D721Med (cell line): ENCODE results near the gene GAREM2.

ENCODE experiments used
- DNase-seq: peaks from one replicate; pipeline ENCODE4 v3.0.0; 2011; ENCODE audit warnings: low spot score; ENCODE audit not compliant: insufficient read length
- FAIRE-seq: peaks from 2 replicates; lab custom pipeline; 2011; peaks lifted over from hg19 to GRCh38; lab: Jason Lieb, UNC
- TF ChIP-seq, protein P1 (sequence below): IDR thresholded peaks from 2 replicates; pipeline ENCODE4 v1.5.1; 2012; ENCODE audit warnings: mild to moderate bottlenecking, control low read depth; ENCODE audit not compliant: insufficient read depth; ENCODE audit errors: missing control alignments

The GAREM2 gene

DNA sequence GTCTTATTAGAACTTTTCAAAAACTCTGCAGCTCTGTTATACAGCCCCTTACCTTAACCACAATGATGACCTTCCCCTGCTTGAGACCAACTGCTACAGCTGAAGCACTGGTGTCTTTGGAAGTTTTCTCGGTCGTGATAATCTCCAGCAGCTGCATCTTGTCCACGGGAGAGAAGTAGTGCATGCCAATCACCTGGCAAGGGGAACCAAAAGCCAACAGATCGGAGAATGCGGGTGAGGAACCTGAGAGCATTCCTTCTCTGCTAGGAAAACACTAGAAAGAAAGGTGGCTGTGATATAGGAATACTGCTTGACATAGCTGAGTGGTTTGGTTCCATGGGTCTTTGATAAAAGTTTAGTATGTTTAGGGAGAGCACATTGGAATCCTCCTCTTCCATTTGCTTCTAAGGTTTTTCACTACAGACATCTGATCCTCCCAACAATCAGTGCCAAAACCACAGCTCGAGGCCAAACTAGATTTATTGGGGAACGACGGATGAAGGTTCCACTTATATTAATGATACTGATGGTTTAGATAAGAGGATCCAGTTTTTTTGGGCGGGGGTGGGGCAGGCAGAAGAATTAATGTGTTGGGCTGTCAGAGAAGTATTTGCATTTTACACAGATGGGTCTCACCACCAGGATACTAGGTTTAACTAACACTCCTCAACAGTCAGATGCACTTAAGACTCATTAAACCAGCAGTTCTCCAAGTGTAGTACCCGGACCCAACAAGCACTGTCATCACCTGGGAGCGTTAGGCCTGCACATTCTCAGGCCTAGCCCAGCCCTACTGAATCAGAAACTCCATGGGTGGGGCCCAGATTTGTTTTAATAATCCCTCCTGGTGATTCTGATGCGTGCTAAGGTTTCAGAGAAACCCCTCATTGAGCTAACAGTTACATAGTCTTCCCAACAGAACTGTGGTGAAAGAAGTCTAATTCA, 22.4 kb downstream of the GAREM2 start:
- no peak for DNase-seq

DNA sequence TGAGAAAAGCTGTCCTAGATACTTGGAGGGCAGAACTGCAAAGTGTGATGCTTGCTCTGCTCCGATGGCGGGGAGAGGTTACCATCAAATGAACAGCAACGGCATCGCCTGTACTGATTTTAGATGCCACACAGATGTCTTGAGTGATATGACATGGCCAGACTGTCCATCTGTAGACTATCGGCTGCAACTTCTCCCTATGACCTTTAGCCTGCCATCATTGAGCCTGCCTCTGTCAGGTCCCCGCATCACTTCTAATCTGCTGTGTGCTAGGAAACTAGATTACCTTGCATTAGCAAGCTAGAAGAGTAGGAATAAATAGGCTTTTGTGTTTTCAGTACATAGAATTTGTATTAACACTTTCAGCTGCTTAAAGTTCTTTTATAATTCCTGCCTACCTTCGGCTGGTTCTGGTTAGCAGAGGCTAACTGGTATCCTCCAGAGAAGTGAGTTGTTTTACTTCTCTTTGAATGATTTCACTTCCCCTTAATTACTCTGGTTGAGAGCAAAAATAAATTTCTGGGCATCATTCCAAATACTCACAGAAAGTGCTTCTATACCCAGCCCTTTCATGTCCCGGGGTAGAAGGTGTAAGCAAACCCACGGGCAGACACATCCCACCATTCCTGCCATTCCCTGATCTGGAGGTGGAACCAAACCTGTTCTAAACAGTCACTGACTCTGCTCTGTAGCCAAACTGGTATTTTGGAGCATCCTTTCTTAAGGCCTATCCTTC, 24.0 kb downstream of the GAREM2 start:
- TF ChIP-seq, protein P1, sequence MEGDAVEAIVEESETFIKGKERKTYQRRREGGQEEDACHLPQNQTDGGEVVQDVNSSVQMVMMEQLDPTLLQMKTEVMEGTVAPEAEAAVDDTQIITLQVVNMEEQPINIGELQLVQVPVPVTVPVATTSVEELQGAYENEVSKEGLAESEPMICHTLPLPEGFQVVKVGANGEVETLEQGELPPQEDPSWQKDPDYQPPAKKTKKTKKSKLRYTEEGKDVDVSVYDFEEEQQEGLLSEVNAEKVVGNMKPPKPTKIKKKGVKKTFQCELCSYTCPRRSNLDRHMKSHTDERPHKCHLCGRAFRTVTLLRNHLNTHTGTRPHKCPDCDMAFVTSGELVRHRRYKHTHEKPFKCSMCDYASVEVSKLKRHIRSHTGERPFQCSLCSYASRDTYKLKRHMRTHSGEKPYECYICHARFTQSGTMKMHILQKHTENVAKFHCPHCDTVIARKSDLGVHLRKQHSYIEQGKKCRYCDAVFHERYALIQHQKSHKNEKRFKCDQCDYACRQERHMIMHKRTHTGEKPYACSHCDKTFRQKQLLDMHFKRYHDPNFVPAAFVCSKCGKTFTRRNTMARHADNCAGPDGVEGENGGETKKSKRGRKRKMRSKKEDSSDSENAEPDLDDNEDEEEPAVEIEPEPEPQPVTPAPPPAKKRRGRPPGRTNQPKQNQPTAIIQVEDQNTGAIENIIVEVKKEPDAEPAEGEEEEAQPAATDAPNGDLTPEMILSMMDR, result no peak
- no peak for DNase-seq
- no peak for FAIRE-seq

More for the DNA sequence above, 22.4 kb downstream of the GAREM2 start:
- no peak for FAIRE-seq
- TF ChIP-seq, protein P1, result no peak

DNA sequence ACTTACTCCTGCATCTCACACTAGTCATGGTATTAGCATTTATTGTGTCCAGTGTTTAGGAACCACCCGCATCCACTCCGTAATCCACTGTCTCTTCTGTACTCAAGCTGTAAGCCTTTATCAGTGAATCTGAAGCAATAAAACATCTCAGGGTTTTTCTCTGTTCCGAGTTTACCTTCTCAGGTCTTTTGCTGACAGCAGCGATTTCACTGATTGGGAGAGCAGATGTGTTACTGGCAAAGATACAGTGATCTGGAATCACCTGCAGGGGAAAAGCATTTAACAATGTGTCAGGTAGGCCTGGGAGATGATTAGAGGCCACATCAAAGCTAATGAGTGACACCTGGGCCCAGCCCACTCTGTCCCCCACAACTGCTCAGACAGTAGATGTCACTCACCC, 24.6 kb downstream of the GAREM2 start:
- TF ChIP-seq, protein P1, result no peak
- DNase-seq, result no peak
- no peak for FAIRE-seq

DNA sequence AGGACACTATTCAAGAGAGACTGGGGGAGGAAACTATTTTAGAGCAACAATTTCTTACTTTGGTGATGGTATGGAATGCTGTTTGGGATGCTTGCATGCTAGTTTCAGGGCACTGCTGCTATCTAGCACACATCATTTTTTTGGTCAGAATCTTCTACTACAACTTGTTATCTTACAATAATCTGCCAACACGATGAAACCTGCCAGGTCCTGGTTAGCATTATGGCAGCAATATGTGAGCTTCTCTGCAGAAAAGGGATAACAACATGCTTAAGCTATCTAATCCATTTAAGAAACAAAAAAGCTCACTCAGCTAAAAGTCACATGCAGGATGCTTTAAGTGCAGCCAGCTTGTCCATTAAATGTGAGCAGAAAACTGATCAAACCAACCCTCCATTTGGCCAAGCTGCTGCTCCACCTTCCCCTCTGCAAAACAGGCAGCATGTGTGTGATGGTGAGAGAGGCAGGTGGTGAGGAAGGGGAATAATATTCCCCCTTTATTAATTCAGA, 30.1 kb downstream of the GAREM2 start:
- TF ChIP-seq, protein P1, result no peak
- peak; percentile 51 for FAIRE-seq
- no peak for DNase-seq

DNA sequence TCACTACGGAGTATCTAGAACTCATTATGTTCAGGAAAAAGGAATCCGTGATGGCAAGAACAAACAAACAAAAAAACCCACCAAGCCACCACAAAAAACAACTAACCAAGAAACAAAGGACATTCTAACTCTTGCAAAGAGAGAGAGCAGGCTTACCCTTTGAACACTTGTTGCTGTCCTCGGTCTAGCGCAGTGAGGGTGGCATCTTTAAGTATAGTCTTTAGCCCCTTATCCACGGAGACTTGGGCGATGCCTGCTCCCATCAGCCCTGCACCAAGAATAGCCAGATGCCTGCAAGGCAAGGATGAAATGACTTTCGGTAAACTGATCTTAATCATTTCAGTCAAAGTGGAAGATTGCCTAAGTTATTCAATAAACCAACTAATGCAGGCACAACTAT, 31.0 kb downstream of the GAREM2 start:
- FAIRE-seq, result no peak
- no peak for DNase-seq
- TF ChIP-seq, protein P1, result no peak

DNA sequence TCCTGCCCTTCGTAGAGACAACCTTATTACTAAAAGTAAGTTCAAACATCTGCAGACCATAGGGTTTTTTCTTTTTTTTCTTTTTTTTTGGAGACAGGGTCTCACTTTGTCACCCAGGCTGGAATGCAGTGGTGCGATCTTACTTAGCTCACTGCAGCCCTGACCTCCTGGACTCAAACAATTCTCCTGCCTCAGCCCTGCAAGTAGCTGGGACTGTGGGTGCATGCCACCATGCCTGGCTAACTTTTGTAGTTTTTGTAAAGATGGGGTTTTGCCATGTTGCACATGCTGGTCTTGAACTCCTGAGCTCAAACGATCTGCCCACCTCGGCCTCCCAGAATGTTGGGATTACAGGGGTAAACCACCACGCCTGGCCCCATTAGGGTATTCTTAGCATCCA, 39.1 kb downstream of the GAREM2 start:
- DNase-seq (no peak), FAIRE-seq (no peak)

More for the DNA sequence above, 39.1 kb downstream of the GAREM2 start:
- TF ChIP-seq, protein P1, result no peak
